ENCODE measurements around the gene SUDS3.

The SUDS3 gene

DNA sequence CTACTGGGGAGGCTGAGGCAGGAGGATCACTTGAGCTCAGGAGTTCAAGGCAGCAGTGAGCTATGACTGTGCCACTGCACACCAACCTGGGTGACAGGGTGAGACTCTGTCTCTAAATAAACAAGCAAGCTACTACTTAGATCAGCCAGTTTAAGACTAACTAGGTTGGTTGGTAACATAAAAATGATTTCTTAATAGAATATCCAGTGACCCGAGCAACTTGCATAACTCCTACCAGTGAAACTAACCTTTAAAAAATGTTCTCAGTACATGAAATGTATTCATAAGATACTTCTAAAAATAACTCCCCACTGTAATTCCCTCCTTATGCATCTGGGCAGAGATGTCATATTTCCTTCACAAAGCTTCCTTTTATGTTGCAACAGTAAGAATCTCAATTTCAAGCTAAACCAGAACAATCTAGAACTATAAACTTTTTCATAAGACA lies 19.5 kb upstream of the SUDS3 start:
- peak; percentile 79 to 81 for DNase-seq (ENCODE audit: low read depth in 2 of 2)

DNA sequence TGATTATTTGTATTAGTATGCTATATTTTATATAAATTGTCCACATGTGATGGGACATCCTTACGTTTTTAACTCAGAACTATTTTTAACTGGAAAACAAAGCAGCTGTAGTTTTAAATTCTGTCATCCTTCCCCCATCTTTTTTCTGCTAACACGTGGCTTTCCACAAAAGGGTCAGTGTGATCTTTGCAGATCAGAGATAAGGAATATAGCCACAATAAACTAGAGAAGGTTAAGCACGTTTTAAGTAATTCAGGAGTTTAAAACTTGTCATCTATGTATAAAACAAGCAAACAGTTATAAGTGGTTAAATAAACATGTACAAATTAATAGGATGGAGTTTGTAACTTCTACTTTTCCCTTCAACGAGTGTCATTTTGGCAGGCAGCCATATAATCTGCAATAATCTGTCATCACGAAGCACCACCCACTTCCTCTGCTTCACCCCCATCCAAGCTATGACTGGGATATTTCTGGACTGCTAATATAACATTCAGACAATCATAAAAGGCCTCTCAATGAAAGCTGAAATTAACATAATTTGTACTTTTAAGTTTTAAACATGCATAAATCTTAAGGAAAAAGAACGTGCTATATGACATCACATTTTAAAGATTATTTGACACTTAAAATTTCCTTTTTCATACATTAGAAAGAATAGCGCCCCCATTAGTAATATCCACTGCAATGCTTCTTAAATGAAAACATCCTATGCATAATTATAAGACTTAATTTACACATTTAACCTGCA lies 18.9 kb upstream of the SUDS3 start:
- no peak for DNase-seq (ENCODE audit: low read depth in 2 of 2)

- no peak for DNase-seq (ENCODE audit: low read depth in 2 of 2)
Observed at GRCh38 chr12:118358008-118358359, 18.4 kb upstream of the SUDS3 start.

DNA sequence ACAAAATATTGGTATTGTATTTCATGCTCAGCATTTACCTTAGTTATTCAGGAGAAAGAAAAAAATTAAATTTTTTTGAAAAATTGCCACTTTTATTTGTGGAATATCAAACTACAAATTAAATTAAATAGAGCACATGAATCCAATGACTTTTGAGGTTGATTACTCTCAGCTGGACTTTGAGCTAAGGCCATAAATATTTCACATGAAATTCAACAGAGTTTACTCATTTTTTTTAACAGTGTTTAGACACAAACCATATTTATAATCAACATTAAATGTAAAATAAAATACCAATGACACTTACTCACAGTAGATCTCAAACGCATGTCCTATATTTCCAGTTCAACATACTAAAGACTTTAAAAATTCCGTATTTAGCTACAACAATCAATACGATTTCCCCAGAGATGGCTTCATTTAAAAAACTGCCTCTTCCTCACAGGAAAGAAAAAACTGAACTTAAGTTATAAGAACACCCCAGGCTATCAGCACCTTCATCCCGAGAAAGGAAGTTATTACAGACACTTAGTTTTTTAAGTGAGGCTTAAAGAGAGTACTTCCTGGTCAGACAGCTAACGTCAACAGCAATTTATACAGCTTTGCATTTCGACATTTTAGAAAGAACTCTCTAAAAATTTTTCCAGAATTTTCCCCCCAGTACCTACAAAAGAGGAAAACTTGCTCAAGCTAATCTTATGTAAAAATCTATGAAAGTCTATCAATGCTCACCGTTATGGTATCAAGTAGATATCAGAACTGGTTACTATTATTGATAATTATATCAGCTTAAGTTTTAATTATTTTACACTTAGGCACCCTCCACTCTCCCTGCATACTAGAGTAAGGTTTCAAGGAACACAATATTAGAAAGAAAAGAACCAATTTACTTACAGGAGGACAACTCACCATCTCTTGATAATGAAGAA lies 17.5 kb upstream of the SUDS3 start:
- no peak for DNase-seq (ENCODE audit: low read depth in 2 of 2)

DNA sequence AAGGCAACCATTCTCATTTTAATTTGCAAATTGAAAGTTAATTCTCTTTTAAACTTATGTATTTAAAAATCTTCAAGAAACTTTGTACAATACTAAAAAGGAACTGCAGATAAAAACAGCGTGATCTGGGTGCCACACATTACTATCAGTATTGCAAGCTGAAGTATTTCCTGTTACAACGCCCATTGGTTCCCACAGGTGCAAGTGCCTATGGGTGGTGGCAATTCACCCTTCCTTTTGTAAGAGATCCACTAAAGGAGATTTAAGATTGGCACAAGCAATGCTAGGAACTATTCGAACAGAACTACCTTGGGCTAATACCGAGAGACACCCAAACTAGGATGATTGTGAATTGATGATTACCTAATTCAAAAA lies 16.8 kb upstream of the SUDS3 start:
- DNase-seq (ENCODE audit: low read depth in 2 of 2) = no peak

- no peak for DNase-seq (ENCODE audit: low read depth in 2 of 2)
Observed at GRCh38 chr12:118361092-118361404, 15.3 kb upstream of the SUDS3 start.

DNA sequence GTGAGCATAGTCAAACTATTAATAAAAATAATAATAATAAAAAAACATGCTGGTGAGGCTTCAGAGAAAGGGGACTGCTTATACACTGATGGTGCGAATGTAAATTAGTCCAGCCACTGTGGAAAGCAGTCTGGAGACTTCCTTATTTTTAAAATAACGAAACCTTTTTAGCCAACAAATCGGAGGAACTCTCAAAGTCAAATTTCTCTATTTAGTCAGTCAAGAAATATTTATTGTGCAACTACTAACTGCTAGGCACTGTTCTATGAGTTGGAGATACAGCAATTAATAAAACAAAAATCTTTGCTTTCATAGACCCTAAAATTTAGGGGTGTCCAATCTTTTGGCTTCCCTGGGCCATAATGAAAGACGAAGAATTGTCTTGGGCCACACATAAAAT lies 14.5 kb upstream of the SUDS3 start:
- DNase-seq (ENCODE audit: low read depth in 2 of 2) = no peak

- no peak for DNase-seq (ENCODE audit: low read depth in 2 of 2)
Observed at GRCh38 chr12:118368821-118369220, 7.5 kb upstream of the SUDS3 start.

- DNase-seq (ENCODE audit: low read depth in 2 of 2) = no peak
Observed at GRCh38 chr12:118370601-118371000, 5.8 kb upstream of the SUDS3 start.

DNA sequence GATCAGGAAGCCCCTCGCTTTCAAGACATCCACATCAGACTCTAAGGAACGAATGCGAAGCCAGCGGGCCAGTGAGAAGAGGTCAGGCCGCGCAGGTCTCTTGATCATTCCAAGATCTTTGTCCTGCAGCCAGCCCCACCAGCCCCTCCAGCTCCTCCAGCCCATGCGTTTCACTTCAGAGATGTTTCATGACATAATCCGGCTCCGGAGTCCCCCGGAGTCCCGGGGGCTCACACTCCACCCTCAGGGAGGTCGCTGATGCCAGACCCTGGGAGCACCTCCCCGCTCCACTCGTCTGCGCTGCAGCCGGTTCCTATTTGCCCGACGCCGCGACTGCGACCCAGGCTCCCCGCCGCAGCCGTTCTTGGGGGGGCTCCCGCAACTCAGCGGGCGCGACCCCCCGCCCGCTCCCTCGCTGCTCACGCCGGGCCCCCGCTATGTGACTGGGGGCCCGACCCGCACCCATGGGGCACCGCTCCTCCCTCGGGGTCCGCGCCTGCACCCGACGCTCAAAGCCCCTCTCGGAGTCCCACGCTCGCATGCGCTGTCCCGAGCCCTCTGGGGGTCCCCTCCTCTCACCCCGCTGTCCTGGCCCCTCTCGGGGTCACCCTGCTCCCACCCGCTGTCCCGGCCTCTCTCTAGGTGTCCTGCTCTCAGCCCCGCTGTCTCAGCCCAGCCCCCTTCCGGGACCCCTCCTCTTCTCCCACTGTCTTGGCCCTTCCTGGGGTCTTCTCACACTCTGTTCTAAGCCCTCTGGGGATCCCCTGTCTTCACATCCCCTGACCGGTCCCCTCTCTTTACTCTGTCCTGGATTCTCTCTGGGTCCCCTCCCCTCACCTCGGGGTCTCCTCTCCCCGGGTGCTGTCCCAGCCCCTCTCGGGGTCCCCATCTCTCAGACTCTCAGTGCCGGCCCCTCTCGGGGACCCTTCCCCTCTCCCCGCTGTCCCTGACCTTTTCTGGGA lies 4.8 kb upstream of the SUDS3 start:
- DNase-seq (ENCODE audit: low read depth in 2 of 2) = no peak

DNA sequence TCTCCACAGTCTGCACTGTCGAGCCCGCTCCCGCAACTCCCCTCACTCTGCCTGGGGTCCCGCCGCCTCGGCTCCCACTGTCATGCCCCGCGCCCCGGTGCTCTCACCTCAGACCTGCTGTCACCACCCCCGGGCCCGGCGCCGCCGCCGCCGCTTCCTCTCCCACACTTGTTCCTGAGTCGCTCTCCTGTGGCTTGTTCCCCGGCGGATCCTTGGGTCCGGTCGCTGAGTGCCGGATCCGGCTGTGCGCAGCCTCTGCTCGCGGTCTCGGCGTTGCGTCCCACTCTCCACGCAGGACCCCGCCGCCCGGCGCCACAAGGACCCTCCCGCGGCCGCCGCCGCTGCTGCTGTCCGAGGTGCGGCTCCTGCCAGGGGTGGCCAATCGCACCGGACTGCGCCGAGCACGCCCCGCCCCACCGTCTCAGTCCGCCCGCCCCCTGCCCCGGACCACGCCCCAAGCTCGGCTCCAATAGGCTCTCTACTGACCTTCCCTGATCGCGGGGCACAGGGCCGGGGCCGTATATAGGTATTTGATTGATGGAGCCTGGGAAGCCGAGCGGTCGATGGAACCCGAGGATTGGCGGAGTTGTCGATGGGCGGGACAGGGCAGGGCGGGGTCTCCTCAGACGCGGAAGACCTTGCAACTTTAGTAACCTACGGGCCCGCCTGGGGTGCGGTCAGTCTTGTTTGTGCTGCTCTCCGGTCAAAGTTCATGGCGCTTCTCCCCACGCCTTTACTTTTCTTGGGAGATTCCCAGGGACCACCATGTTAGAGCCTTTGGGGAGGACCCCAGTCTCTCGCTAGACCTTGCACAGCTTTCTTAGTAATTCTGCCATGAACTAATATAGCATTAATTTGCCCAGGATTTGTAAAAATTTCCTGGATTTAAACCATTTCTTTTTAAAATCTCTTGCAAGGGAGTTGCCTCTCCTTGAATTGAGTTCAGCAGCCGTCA lies 3.5 kb upstream of the SUDS3 start, which contains the start of gene TAOK3:
TSS of gene TAOK3 (minus strand) at position 367 of the 955 bp plus-strand sequence. CDS start 117,340 bp downstream, outside the sequence.
- DNase-seq (ENCODE audit: low read depth in 2 of 2) = peak; percentile 97 to 98

GRCh38 chr12:118373616-118374015 lies 2.7 kb upstream of the SUDS3 start:
- DNase-seq (ENCODE audit: low read depth in 2 of 2) = no peak

- no peak for DNase-seq (ENCODE audit: low read depth in 2 of 2)
Observed at GRCh38 chr12:118374126-118374725, 2.1 kb upstream of the SUDS3 start.

DNA sequence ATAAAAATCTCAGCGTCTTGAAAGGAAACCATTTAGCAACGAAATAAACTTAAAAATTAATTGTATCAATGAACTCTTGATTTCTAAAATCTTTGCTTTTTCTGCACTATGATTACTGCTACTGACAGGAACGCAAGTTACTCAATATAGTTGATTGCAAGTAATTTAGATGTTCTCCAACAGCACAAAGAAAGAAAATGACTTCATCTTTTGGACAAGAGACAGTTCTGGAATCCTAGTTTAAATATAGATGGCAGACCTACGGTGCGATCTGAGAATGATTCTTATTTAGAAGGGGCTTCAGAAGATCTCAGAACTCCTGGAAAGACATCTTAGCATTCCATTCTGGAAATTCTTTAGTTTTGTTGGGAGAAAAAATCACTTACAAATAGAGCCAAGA lies 1.4 kb upstream of the SUDS3 start:
- DNase-seq (ENCODE audit: low read depth in 2 of 2) = no peak

DNA sequence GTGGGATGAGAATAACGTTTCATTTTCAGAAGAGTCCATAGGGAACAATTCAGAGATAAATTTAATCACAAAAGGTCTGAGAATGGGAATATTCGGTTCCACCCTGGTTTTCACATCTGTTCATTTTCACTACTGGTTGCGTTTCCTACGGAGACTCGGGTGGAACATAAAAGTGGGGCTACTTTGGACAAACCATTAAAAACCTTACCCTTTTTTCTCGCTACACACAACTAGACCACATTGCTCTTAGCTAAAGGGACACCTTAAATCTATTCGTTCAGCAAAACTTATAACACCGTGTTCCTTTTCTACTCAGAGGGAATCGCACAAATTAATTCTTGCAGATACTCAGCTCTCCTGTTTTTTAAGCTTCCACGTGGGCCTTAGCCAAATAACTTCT lies 1.0 kb upstream of the SUDS3 start:
- no peak for DNase-seq (ENCODE audit: low read depth in 2 of 2)

DNA sequence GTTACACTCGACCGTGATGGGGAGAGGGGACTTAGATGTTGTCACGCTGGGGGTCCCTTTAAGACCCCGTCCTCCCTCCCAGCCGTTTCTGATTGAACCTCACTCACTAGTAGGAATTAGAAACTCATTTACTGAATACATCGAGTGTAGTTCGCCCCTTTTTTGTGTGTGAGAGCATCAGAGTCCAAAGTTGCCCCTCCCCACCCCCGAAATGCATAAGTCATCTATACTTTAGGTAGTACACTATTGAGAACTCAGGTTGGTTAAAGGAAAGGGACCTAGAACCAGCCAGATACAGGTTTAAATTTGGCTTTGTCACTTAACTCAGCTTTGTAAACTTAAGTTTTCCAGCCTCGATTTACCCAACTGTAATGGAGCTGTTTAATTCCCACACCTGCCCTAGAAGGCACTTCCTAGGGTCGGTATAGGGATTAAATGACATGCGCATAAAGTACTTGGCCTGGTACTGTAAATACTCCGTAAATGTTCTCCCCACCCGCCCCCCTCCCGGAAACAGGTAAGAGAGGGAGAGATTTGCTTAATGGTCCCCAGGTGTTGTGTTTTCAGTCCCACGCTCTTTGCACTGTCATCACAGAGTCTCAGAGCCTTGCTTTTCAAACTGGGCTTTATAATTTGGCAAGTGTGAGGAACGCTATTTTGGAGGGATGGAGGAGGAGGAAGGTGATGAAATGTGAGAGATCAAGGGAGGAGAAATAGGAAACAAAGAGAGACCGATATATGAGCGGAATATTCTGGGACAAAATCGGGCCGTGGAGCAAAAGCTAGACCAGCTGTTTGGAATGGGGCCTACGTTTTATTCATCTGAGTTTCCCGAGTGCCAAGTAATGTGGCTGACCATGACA lies 897 bp downstream of the SUDS3 start:
- DNase-seq (ENCODE audit: low read depth in 2 of 2) = no peak

- DNase-seq (ENCODE audit: low read depth in 2 of 2) = peak in 1 of 2 experiments; percentile 40
Observed at GRCh38 chr12:118377884-118378470, 1.6 kb downstream of the SUDS3 start.

GRCh38 chr12:118391424-118391823 lies 15.1 kb downstream of the SUDS3 start:
- DNase-seq (ENCODE audit: low read depth in 2 of 2) = no peak

- DNase-seq (ENCODE audit: low read depth in 2 of 2) = no peak
Observed at GRCh38 chr12:118391836-118392235, 15.5 kb downstream of the SUDS3 start.
